HG03103 (cell line): ENCODE results near the gene SNX12.
"Not testable (repeated sequence)": the region's sequence is repeated elsewhere in the genome, so short reads cannot be mapped to it uniquely, and the experiment has no call there.

Experiments used
- ATAC-seq: cut with Tn5 transposase; IDR thresholded peaks from one replicate; pipeline ENCODE4 v1.9.1; 2021; ENCODE audit warnings: low read depth; ENCODE audit not compliant: unreplicated experiment

SNX12 gene

GRCh38 chrX:71095033-71095432 is 26.9 kb upstream of the SNX12 start:
- no peak for ATAC-seq

DNA sequence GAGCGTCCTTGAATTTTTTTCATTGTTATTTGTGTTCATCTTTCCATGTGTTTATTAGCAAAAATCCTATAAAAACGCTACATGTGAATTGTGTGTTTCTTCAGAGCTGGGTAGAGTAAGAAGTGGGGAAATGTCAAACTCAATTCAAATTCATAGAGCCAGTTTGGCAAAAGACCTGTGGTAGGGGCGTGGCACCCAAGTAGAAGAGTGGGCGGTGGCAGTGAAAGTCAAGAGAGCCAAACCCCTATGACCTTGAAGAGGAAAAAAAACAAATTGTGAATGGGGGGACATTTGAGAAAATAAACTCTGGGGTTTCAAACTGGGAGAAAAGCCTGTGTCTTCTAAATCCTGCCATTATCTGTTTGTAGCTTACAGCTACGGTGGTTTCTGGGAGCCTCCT is 23.1 kb upstream of the SNX12 start:
- ATAC-seq, result no peak

- ATAC-seq, result no peak
Measured at GRCh38 chrX:71085900-71086299, 17.8 kb upstream of the SNX12 start.

- ATAC-seq, result no peak
Measured at GRCh38 chrX:71082822-71083221, 14.7 kb upstream of the SNX12 start.

DNA sequence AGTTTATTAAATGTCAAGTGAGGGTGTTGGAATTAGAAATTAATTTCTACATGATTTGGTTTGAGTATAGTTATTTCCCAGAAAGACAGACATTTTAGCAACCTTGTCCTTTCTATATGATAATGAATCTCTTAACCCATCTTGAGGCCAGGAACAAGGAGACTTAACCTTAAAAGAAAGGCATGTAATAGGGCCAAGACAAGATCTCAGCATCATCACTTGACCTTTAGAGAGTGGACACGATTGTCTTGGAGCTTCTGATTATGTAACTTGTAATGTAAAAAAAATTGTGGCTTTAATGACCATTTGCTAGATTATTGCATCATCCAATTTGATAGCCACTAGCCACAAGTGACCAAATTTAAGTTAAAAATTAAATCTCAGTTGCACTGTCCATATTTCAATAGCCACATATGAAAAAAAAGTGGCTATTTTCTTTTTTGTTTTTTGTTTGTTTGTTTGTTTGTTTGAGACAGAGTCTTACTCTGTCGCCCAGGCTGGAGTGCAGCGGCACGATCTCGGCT is 14.1 kb upstream of the SNX12 start:
- no peak for ATAC-seq

DNA sequence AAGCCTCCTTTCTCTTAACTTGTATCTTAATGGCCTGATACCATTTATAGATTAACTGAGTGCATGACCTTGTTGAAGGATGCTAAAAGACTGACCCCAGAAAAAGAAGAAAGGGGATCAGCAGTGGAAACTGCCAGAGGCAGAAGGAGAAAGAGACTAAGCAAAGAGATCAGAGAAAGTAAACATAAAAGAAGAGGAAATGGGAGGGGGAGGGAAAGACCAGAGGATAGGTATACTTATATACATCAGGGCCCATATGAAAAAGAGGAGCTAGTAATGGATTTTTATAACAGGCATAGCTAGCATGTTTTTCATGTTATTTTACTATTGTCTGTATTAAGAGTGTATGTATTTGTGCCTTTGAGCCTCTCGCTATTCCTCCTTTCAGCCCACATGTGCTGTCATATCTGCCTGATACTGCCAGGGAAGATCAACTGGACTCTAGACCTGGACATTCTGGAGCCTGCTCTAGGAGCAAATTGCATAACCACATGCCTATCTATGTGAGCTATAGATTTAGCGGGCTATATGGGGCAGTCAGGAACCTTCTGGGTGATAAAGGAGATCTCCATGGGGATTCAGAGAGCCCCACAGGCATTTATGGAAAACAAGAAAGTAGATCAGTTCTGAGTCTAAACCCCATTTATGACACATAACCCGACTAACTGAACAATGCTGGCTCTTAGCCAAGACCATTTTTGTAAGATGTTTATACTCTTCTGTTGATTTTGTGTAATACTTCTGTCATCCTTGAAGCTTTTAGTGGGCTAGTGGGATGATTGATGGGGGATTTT is 13.4 kb upstream of the SNX12 start:
- ATAC-seq, result no peak

DNA sequence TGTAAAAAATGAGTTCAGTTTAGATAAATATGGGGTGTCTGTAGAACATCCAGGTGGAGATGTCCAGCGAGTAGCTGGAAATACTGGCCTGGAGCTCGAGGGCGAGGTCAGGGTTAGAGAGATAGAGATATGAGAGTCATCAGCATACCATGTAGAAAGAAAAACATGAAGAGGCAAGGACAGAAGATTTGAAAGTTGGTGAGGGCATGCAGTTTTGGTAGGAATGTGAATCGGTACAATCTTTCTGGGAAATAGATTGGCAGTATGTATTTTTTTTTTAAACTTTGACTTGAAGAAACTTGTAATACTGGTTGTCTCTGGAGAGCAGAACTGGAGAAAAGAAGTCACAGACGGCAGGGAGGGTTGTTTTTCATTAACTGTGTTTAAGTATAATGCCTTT is 2.4 kb upstream of the SNX12 start:
- no peak for ATAC-seq

DNA sequence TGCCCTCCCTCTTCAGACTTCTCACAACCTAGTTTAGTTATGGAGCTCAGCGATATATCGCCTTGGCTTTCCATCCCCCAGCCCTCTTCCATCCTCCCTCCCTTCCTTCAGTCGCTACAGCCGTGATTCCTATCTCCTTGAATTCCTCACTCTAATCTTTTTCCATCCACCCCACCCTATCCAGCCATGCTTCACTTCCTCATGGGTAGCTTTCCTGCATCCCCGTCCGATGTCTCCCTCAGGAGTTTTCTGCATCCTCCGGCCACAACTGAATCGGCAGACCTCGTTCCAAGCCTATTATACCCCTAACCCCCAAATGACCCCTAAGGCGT is 456 bp downstream of the SNX12 start:
- ATAC-seq, result no peak

DNA sequence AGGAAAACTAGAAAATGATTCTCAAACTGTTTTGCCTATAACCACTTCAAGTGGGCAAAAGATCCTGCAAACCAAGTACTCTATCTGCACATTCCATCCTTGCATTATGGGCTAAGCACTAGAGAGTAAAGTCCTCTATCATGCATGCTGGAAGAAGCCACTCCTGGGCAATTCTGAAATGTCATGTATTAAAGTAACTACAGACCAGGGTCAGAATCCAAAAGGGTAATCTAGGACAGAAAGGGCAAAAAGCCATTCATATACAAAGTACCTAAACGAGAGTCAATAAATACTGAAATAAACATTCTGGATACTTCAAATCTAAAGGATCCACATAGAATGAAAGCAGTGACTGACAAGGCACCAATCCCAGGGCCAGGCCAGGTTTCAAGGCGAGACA is 1.0 kb downstream of the SNX12 start:
- ATAC-seq, result no peak

- ATAC-seq, result no peak
Measured at GRCh38 chrX:71060127-71060526, 8.0 kb downstream of the SNX12 start.

GRCh38 chrX:71057848-71058530 is 10.1 kb downstream of the SNX12 start:
- ATAC-seq, result no peak

DNA sequence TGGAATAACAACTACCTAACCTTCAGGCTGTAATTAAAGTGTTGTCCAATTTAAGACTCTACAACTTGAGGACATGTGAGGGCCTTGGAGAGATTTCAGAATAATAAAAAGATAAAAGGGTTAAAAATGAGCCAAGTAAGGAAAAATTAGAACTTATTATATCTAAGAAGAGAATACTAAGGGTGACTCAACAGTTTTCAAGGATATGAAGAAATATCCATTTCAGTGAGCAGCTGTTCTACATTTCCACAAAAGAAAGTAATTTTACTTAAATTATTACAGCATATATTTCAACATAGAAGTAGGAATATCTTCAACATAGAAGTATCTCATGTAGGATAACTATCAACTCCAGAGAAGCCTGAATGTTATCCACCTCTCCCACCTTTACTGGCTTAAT is 11.3 kb downstream of the SNX12 start:
- ATAC-seq, result no peak

DNA sequence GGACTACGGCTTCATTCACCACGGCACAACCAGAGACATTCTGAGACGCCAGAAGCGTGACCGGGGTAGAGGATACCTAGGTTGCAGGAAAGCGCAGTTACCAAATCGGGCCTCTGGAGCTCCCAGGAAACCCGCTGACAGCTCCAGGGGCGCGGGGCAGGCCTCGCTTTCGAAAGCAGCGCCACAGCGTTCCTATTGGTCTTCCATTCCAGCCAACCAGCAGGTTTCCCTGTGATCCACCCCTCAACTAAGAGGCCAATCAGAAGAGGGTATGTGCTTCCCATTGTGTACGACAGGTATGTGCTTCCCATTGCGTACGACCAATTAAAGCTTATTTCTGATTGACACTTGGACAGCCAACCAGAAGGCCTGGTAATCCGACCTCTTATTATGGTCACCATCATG is 14.9 kb downstream of the SNX12 start:
- no peak for ATAC-seq

GRCh38 chrX:71052721-71053120 is 15.4 kb downstream of the SNX12 start:
- no peak for ATAC-seq

GRCh38 chrX:71047891-71048290 is 20.2 kb downstream of the SNX12 start:
- ATAC-seq, result not testable (repeated sequence)

- no peak for ATAC-seq
Measured at GRCh38 chrX:71017396-71017939, 50.7 kb downstream of the SNX12 start.
